Bronchial epithelial cell (primary cell): ENCODE results near the gene SEPSECS. TPM values are rescaled to one million over a fixed set of nuclear protein-coding genes. Genes with fewer than 3 reads are reported as not detected.
A peak's percentile ranks its signal among the peaks of the same experiment; 100 is the strongest.

ENCODE experiments used
- DNase-seq: peaks from one replicate; pipeline ENCODE4 v3.0.0-alpha.2; 2010; ENCODE audit warnings: low read depth
- FAIRE-seq: peaks from 2 replicates; lab custom pipeline; 2011; peaks lifted over from hg19 to GRCh38; lab: Jason Lieb, UNC
- H3K27me3 ChIP-seq: 2 replicates; pipeline ENCODE4 v1.5.1; 2011; ENCODE audit warnings: low read length; ENCODE audit not compliant: control insufficient read depth, insufficient read depth
- H3K36me3 ChIP-seq: 2 replicates; pipeline ENCODE4 v1.5.1; 2011; ENCODE audit warnings: low read length; ENCODE audit not compliant: control insufficient read depth, insufficient read depth
- H3K4me3 ChIP-seq: 2 replicates; pipeline ENCODE4 v1.5.1; 2011; ENCODE audit warnings: mild to moderate bottlenecking, low read depth, low read length, control low read depth
- total RNA-seq: library from RNA; depleted of rRNA; stranded (reverse); fragments of >200 nt; gene quantifications from 2 replicates; pipeline ENCODE4 v1.2.1, GENCODE V29; 2014
- TF ChIP-seq, protein P1 (sequence below): IDR thresholded peaks from 2 replicates; pipeline ENCODE4 v1.5.1; 2011; ENCODE audit warnings: mild to moderate bottlenecking, moderate library complexity, low read length, control low read depth, inconsistent platforms; ENCODE audit not compliant: insufficient read depth, severe bottlenecking

Gene SEPSECS
- total RNA-seq, 1 donor from 2014 or later, result 6.6 TPM

DNA sequence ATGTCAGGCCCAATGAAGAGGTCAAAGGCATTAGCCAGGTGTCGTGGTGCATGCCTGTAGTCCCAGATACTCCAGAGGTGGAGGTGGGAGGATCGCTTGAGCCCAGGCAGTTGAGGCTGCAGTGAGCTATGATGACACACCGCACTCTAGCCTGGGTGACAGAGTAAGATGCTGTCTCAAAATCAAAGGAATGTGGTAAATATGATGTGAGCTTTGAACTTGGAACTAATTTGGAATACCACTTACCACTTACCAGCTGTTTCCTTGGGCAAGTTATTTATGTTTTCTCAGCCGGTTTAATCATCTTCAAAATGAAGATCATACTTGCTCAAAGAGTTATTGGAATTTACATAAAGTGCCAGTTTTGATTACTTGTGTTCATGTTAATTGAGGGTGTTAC lies 23.8 kb upstream of the SEPSECS start:
- Histone ChIP-seq H3K4me3 (no peak overlapping the region), H3K27me3 (no peaks in the 10 kb centered on the region), H3K36me3 (no peaks in the 10 kb centered on the region)
- no peak for FAIRE-seq
- DNase-seq, result no peak
- TF ChIP-seq, protein P1, sequence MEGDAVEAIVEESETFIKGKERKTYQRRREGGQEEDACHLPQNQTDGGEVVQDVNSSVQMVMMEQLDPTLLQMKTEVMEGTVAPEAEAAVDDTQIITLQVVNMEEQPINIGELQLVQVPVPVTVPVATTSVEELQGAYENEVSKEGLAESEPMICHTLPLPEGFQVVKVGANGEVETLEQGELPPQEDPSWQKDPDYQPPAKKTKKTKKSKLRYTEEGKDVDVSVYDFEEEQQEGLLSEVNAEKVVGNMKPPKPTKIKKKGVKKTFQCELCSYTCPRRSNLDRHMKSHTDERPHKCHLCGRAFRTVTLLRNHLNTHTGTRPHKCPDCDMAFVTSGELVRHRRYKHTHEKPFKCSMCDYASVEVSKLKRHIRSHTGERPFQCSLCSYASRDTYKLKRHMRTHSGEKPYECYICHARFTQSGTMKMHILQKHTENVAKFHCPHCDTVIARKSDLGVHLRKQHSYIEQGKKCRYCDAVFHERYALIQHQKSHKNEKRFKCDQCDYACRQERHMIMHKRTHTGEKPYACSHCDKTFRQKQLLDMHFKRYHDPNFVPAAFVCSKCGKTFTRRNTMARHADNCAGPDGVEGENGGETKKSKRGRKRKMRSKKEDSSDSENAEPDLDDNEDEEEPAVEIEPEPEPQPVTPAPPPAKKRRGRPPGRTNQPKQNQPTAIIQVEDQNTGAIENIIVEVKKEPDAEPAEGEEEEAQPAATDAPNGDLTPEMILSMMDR, result no peak

DNA sequence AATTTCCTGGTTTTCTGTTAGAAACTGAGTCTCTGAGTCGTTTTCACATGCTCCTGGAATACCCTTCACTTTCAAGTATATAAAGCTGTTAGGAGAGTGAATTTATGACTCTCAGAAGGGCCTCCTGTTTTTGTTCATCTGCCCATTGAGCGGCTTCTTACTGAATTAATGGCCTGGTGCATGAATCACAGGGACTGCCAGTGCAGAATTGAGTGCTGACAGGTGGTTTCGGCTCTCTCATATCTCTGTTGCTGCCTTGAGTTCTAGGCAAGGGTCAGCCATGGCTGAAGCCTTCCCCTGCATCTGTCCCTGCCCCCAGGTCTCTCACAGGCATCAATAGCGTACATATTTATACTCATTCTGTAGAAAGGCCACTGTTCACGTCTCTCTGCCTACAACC lies 22.7 kb upstream of the SEPSECS start:
- DNase-seq (no peak), FAIRE-seq (no peak)
- TF ChIP-seq, protein P1, result no peak
- H3K4me3 ChIP-seq, result no peak overlapping the region
- no peaks in the 10 kb centered on the region for H3K27me3 ChIP-seq
- no peaks in the 10 kb centered on the region for H3K36me3 ChIP-seq

DNA sequence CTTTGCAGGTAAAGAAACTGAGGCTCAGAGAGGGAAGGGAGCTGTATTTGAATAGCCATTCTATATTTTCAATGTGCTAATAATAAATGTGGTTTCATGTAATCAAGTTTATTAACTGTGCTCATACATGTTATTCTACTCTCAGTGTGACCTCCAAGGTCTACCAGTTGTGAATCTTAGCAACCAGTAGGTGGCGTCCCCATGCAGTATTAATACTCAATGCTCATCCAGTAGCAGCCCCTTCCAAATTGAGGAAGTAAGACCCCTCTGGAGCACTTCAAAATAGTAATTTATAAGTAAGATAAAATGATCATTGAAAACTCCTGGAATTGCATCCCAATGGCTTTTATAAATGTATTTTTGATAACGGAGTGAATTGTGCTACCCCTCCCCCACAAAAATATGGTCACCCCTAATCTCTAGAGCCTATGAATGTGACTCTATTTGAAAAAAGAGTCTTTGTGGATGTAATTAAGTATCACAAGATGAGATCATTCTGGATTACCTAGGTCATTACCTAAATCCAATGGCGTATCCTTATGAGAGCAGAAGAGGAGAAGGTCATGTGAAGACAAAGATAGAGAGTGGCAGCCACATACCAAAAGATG lies 20.4 kb upstream of the SEPSECS start:
- no peak for FAIRE-seq
- H3K27me3 ChIP-seq, result no peaks in the 10 kb centered on the region
- DNase-seq, result peak; percentile 51
- H3K36me3 ChIP-seq, result no peaks in the 10 kb centered on the region
- no peak overlapping the region for H3K4me3 ChIP-seq
- TF ChIP-seq, protein P1, result peak; percentile 67

DNA sequence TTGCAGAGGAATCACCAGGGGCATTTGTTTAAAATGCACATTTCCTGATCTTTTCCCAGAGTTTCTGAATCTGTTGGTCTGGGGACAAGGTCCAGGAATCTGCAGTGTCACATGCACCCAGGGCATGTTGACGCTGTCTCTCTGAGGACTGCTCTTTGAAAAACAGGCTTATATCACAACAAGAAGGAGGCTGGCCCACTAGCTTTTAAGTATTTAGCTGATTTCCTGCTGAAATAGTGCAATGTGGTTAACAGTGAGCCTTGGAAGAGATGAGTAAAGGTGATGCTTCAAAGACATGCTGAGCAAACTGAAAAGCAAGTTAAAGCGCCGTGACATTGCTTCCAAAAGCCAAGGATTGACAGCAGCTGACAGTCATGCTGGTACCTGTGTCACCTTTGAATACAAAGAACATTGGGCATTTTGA lies 18.6 kb upstream of the SEPSECS start:
- DNase-seq (no peak), FAIRE-seq (no peak)
- H3K36me3 ChIP-seq, result no peaks in the 10 kb centered on the region
- H3K4me3 ChIP-seq, result no peak overlapping the region
- H3K27me3 ChIP-seq, result no peaks in the 10 kb centered on the region
- TF ChIP-seq, protein P1, result no peak

DNA sequence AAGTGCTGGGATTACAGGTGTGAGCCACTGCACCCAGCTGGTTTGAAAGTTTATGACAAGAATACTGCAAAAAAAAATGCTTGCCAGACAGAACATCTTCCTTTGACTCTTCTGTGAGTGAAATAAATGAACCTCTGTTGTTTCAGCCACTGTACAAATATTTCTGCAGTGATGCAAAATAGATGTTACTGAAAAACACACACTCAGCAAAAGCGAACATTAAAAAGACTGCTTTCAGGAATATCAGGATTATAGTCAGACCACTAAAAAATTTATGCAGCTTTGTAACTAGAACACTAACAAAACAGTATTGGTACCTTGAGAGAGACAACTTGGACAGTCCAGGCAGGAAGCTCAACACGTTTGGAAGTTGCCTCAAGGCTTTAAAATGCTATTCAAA lies 16.9 kb upstream of the SEPSECS start:
- no peaks in the 10 kb centered on the region for H3K36me3 ChIP-seq
- FAIRE-seq (no peak), DNase-seq (no peak)
- H3K27me3 ChIP-seq, result no peaks in the 10 kb centered on the region
- TF ChIP-seq, protein P1, result no peak
- no peak overlapping the region for H3K4me3 ChIP-seq

DNA sequence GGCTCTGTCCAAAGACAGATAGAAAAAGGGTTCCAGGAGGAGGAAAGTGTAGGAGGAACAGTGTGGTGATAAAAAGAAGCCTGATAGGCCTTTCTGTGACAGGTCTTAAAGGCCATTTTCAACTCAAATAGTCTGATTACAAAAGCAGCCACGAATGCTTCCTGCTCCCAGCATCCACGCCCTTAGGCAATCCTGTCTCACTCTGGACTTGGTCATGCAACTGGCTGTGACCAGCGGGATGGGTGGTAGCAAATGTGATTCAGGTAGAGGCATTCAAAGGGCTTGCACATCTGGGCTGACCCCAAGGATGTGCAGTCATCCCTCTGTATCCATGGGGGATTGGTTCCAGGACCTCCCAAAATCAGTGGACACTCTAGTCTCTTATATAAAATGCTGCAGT lies 14.4 kb upstream of the SEPSECS start:
- TF ChIP-seq, protein P1, result no peak
- Histone ChIP-seq H3K4me3 (no peak overlapping the region), H3K27me3 (no peaks in the 10 kb centered on the region), H3K36me3 (no peaks in the 10 kb centered on the region)
- FAIRE-seq, result peak; percentile 79
- peak; percentile 83 for DNase-seq
